Activated naive CD8-positive, alpha-beta T cell treated with anti-CD3 and anti-CD28 coated beads for 36 hours (primary cell): Measurements from ENCODE around the gene INTS1. TPM values are rescaled to one million over a fixed set of nuclear protein-coding genes. Genes with fewer than 3 reads are reported as not detected.

Experiments used
- DNase-seq: peaks from one replicate; pipeline ENCODE4 v3.0.0; 2021
- H3K27ac Mint-ChIP-seq: one replicate; pipeline ENCODE4 v1.8.0; 2022; ENCODE audit warnings: mild to moderate bottlenecking, moderate library complexity, mixed read lengths
- H3K27me3 Mint-ChIP-seq: one replicate; pipeline ENCODE4 v1.8.0; 2022; ENCODE audit warnings: mild to moderate bottlenecking, mixed read lengths
- H3K36me3 Mint-ChIP-seq: one replicate; pipeline ENCODE4 v1.8.0; 2021; ENCODE audit warnings: mild to moderate bottlenecking, mixed read lengths
- H3K4me1 Mint-ChIP-seq: one replicate; pipeline ENCODE4 v1.8.0; 2021; ENCODE audit warnings: mixed read lengths
- H3K4me3 Mint-ChIP-seq: one replicate; pipeline ENCODE4 v1.8.0; 2022; ENCODE audit warnings: mild to moderate bottlenecking, moderate library complexity, mixed read lengths
- H3K9me3 Mint-ChIP-seq: one replicate; pipeline ENCODE4 v1.8.0; 2022; ENCODE audit warnings: mixed read lengths
- total RNA-seq, 2 experiments: library from RNA; stranded (reverse); gene quantifications; one replicate each; pipeline ENCODE4 v1.2.3, GENCODE V29; 2021

The INTS1 gene
- total RNA-seq, 2 experiments from 2014 or later = 88.9 to 94.1 TPM

- H3K9me3 Mint-ChIP-seq = no peaks in the 10 kb centered on the region
- no peaks in the 10 kb centered on the region for H3K36me3 Mint-ChIP-seq
- no peak for DNase-seq
- H3K27me3 Mint-ChIP-seq = no peaks in the 10 kb centered on the region
- peak overlapping the region; percentile 4 for H3K27ac Mint-ChIP-seq
- no peak overlapping the region for H3K4me3 Mint-ChIP-seq
- H3K4me1 Mint-ChIP-seq = peaks cover 6% of the 10 kb centered on the region
These were observed 42.4 kb downstream of the INTS1 start for GRCh38 chr7:1461646-1462375.

- Mint-ChIP-seq H3K4me3 (peak overlapping the region; percentile 25), H3K27me3 (no peaks in the 10 kb centered on the region), H3K36me3 (no peaks in the 10 kb centered on the region), H3K4me1 (peaks cover 6% of the 10 kb centered on the region), H3K27ac (no peak overlapping the region), H3K9me3 (no peaks in the 10 kb centered on the region)
- no peak for DNase-seq
These were observed 43.2 kb downstream of the INTS1 start for GRCh38 chr7:1460821-1461645.

GRCh38 chr7:1459920-1460820, 44.0 kb downstream of the INTS1 start:
- Mint-ChIP-seq H3K4me1 (peaks cover 6% of the 10 kb centered on the region), H3K9me3 (no peaks in the 10 kb centered on the region), H3K36me3 (no peaks in the 10 kb centered on the region), H3K27me3 (no peaks in the 10 kb centered on the region), H3K27ac (no peak overlapping the region), H3K4me3 (peak overlapping the region; percentile 34)
- DNase-seq = peak; percentile 26

- Mint-ChIP-seq H3K36me3 (no peaks in the 10 kb centered on the region), H3K27ac (no peak overlapping the region), H3K27me3 (no peaks in the 10 kb centered on the region), H3K4me1 (peaks cover 6% of the 10 kb centered on the region), H3K9me3 (no peaks in the 10 kb centered on the region), H3K4me3 (no peak overlapping the region)
- peak; percentile 98 for DNase-seq
These were observed 44.7 kb downstream of the INTS1 start for GRCh38 chr7:1459512-1459892.

GRCh38 chr7:1458683-1459511, 45.3 kb downstream of the INTS1 start, which contains the start of gene MICALL2:
Gene MICALL2, minus strand, starts transcription at chr7:1459470. Its CDS starts 144 bp downstream, at chr7:1459326.
- DNase-seq = peak; percentile 49
- Mint-ChIP-seq H3K27ac (no peak within 1 kb of the TSS), H3K4me3 (peak within 1 kb of the TSS; percentile 70), H3K9me3 (no peaks in the 10 kb centered on the region), H3K36me3 (no peaks in the 10 kb centered on the region), H3K4me1 (peaks cover 6% of the 10 kb centered on the region), H3K27me3 (no peaks in the 10 kb centered on the region)

- Mint-ChIP-seq H3K4me1 (peaks cover 6% of the 10 kb centered on the region), H3K27ac (no peak overlapping the region), H3K27me3 (no peaks in the 10 kb centered on the region), H3K4me3 (peak overlapping the region; percentile 47), H3K9me3 (no peaks in the 10 kb centered on the region), H3K36me3 (no peaks in the 10 kb centered on the region)
- DNase-seq = no peak
These were observed 46.1 kb downstream of the INTS1 start for GRCh38 chr7:1457949-1458682.

- Mint-ChIP-seq H3K4me1 (peaks cover 6% of the 10 kb centered on the region), H3K36me3 (no peaks in the 10 kb centered on the region), H3K9me3 (no peaks in the 10 kb centered on the region), H3K4me3 (no peak overlapping the region), H3K27ac (no peak overlapping the region), H3K27me3 (no peaks in the 10 kb centered on the region)
- DNase-seq = no peak
These were observed 46.9 kb downstream of the INTS1 start for GRCh38 chr7:1457059-1457948.

GRCh38 chr7:1455955-1456354, 48.2 kb downstream of the INTS1 start:
- H3K27ac Mint-ChIP-seq = no peak overlapping the region
- no peaks in the 10 kb centered on the region for H3K36me3 Mint-ChIP-seq
- no peak overlapping the region for H3K4me3 Mint-ChIP-seq
- H3K27me3 Mint-ChIP-seq = no peaks in the 10 kb centered on the region
- H3K9me3 Mint-ChIP-seq = no peaks in the 10 kb centered on the region
- no peak for DNase-seq
- peaks cover 6% of the 10 kb centered on the region for H3K4me1 Mint-ChIP-seq

- no peaks in the 10 kb centered on the region for H3K27me3 Mint-ChIP-seq
- H3K4me3 Mint-ChIP-seq = no peak overlapping the region
- H3K4me1 Mint-ChIP-seq = peaks cover 6% of the 10 kb centered on the region
- no peaks in the 10 kb centered on the region for H3K36me3 Mint-ChIP-seq
- H3K9me3 Mint-ChIP-seq = no peaks in the 10 kb centered on the region
- H3K27ac Mint-ChIP-seq = no peak overlapping the region
- no peak for DNase-seq
These were observed 48.8 kb downstream of the INTS1 start for GRCh38 chr7:1455241-1455939.

- DNase-seq = no peak
- Mint-ChIP-seq H3K4me3 (no peak overlapping the region), H3K36me3 (no peaks in the 10 kb centered on the region), H3K4me1 (peaks cover 4% of the 10 kb centered on the region), H3K27ac (no peak overlapping the region), H3K9me3 (no peaks in the 10 kb centered on the region), H3K27me3 (no peaks in the 10 kb centered on the region)
These were observed 49.6 kb downstream of the INTS1 start for GRCh38 chr7:1454542-1454941.

- no peak for DNase-seq
- Mint-ChIP-seq H3K27ac (no peak overlapping the region), H3K36me3 (no peaks in the 10 kb centered on the region), H3K4me3 (no peak overlapping the region), H3K9me3 (no peaks in the 10 kb centered on the region), H3K4me1 (no peaks in the 10 kb centered on the region), H3K27me3 (no peaks in the 10 kb centered on the region)
These were observed 52.0 kb downstream of the INTS1 start for GRCh38 chr7:1452205-1452604.

- H3K27me3 Mint-ChIP-seq = no peaks in the 10 kb centered on the region
- no peak overlapping the region for H3K27ac Mint-ChIP-seq
- H3K36me3 Mint-ChIP-seq = no peaks in the 10 kb centered on the region
- no peak for DNase-seq
- H3K4me3 Mint-ChIP-seq = no peak overlapping the region
- H3K4me1 Mint-ChIP-seq = no peaks in the 10 kb centered on the region
- H3K9me3 Mint-ChIP-seq = no peaks in the 10 kb centered on the region
These were observed 53.2 kb downstream of the INTS1 start for GRCh38 chr7:1450987-1451386.
